Stimulated activated CD8-positive, alpha-beta memory T cell treated with anti-CD3 and anti-CD28 coated beads, Interleukin-15, amount 100 ng/mL, for 1 hour (primary cell): Measurements from ENCODE around the gene TMA7.

ENCODE experiments used
- DNase-seq: peaks from one replicate; pipeline ENCODE4 v3.0.0-alpha.2; 2020; ENCODE audit warnings: low read depth

TMA7 gene

DNA sequence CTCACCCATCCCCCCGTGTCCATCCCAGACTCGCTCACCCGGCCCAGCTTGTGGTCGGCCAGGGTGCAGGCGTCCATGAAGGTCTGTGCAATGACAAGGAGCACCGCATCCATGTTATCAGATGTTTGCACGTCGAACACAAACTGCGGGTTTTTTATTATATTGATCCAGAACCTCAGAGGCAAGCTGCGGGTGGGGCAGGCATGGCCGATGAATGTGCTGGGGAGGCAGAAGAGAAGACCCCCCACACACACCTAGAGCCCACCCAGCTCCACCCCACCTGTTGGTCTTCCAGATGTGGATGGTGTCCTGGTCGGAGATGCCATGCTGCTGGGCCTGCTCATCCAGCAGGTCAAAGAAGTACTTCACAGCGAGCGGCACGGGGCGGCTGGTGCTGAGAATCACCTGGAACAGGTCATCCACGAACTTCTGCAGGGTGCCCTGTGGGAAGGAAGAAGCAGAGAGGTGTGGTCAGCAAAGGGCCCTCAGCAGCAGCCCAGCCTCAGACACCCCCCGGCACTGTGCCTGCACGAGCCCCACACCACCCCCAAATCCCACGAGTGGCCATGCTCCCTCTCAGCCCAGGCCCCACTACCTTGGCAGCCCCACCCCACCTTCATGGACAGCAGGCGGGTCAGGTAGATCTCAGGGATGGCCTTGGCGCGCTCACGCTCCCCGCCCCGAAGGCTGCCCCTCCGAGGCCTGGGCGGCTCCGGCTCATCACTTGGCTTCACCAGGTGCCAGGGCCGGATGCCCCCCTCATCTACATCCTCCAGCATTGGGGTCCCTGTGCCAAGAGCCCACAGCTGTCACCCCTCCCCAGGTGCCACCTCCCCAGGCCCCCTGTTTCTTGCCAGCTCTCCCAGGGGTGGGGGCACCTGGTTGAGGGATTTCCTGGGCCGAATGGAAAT lies 30.5 kb upstream of the TMA7 start:
- DNase-seq, result no peak

DNA sequence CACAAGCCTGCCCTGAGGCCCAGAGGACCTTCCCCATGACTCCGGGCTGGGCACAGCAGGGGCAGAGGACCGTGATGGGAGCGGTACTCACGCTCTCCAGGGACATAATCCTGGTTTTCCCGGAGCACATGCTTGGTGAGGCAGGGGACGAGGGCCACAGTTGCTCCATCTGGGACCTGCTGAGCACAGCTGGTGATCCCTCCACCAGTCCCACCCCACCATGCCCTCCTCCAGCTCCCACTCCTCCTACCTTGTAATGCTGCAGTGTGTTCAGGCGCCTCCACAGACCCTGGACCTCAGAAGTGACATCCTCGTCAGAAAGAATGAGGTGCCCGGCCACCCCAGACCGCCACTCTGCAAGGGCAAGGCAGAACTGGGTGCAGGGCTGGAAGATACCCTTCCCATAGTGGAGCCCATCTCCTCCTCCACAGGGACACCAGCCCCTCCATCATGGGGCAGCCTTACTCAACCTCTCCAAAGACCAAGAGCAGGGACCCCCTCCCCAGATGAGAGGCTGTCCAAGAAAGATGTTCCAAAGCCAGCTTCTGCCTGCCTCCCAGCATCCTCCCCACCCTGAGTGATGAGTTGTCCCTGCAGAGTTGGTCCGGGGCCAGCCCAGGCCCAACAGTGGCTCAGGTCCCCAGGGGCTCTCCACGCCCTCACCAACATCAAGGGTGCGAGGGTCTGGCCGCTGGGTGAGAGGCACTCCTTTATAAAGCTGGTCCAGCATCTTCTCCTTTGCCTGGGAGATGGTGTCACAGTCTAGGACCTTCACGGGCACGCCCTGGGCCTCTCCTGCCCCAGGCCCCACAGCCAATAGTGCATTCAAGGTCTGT lies 29.6 kb upstream of the TMA7 start:
- no peak for DNase-seq

- no peak for DNase-seq
These were observed 28.9 kb upstream of the TMA7 start for GRCh38 chr3:48411041-48411588.

DNA sequence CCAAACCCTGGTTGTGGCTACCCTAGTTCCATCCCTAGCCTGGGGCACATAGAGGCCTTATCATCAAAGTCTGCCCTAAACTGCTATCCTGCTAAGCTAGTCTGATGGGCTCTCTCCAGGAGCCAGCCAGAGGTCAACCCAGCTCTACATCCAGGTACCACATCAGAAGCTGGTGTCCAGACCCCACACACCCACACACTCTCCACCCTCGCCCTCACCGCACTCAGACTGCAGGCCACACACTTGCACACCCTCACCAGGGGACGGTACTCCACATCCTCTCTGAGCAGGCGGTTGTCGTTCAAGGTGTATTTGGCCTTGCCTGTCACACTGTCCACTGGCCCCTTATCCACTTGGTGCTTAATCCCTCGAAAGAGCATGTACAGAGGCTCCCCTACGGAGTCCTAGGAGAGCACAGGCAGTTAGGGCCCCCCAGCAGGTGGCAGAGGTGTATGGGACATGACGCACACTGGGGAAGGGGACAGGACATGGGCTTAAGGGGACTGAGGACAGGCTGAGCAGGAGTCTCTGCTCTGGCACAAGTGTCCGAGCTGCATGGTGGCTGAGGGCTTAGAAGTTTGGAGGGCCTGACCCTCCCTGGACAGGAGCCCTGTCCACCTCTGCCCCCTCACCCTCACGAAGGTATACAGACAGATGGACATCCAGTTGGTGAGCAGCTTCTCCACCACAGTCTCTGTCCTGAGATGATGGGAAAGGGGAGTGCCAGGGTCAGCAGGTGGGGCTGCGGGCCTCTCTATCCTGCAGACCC lies 28.3 kb upstream of the TMA7 start:
- no peak for DNase-seq

GRCh38 chr3:48412375-48413001 lies 27.6 kb upstream of the TMA7 start:
- no peak for DNase-seq

GRCh38 chr3:48413086-48413485 lies 27.0 kb upstream of the TMA7 start:
- DNase-seq, result no peak

DNA sequence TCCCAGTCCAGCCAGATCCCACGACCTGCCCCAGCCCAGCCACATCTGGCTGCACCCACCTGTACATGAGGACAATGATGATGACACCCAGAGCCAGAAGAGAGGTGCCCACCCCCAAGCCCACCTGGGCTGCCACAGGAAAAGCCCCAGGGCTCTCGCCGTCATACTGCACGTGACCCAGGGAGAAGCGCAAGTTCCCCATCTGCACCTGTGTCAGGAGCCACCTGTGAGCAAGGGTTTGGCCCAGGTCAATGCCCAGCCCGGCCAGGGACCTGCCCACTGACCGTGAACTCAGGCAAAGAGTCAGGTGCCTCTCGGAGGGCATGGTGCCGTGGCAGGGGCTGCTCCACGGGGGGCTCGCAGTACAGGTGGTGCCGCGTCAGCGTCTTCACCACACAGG lies 26.4 kb upstream of the TMA7 start:
- no peak for DNase-seq

DNA sequence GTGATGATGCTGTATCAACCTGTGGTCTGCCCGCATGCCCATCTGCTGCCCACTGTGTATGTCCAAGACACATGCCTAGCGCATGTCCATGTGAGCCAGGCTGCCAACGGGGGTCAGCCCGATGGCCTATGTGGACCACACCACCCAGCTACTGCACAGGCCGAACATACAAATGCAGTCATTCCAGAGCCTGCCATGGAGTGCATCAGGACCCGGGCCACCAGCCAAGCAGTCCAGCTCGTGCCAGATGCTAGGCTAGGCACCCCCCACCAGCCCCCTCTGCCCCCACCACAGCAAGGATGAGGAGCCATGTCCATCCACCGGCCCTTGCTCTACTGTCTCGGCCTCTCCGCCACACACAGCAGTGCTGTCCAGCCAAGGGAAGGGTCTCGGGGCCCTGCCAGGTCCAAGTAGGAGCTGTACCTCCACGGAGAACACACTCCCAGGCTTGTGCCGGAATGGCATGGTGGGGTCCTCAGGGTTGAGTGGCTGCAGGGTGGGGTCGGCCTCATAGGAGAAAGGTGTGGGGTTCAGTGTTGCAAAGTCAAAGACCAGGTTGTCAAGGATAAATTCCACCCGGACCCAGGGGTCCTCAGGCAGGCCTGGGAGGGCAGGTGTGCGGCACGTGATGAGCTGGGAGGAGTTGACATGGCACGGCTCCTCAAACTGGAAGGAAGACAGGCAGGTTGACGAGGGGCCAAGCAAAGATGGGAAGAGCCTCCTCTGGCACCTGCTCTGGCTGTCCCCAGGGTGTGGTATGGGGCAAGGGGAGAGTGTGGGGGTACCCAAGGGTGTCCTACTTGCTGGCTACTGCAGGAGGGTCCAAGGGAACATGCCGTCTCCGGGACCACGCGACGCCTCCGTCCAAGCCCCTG lies 25.4 kb upstream of the TMA7 start:
- DNase-seq, result no peak

GRCh38 chr3:48415251-48415953 lies 24.7 kb upstream of the TMA7 start:
- no peak for DNase-seq

DNA sequence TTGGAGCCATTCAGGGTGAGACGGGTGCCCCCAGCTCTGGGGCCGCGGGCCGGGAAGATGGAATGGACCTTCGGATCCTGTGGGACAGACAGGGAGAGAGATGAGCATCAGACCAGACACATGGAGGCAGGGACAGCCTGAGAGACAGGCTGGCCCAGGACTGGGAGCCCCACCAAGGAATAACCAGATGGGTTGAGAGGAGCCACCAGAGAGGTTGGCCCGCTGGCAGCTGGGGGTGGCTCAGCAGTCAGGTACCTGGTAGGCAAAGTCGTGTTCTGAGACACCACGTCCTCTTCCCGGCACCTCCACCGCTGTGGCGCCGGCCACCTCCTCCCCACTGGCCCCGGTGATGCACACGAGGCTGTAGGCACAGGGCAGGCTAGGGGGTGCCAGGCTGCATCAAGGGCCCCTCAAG lies 24.0 kb upstream of the TMA7 start:
- no peak for DNase-seq

GRCh38 chr3:48416546-48416945 lies 23.5 kb upstream of the TMA7 start:
- no peak for DNase-seq

DNA sequence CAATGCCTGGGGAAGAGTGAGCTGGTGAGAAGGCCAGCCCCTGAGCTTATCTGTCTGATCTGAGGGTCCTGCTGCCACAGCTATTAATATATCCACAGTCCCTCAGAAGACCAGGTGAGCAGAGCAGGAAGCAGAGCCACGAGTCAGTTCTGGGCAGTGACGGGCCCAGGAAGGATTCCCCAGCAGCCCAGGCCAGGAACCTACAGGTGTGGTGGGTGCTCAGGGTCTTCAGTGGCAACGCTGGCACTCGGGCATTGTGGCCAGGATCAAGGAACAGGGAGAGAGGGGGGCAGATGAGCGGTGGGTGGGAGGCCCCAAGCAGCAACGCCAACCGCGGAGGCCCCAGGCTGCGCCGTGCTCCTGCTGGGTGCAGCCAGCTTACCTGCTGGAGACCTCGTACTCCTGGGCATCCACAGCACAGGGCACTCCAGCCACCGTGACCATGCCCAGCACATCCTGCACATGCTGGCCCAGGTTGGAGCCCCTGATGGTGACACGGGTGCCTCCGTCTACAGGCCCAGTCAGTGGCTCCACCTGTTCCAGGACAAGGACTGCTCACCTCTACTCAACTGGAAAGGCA lies 22.4 kb upstream of the TMA7 start:
- no peak for DNase-seq

DNA sequence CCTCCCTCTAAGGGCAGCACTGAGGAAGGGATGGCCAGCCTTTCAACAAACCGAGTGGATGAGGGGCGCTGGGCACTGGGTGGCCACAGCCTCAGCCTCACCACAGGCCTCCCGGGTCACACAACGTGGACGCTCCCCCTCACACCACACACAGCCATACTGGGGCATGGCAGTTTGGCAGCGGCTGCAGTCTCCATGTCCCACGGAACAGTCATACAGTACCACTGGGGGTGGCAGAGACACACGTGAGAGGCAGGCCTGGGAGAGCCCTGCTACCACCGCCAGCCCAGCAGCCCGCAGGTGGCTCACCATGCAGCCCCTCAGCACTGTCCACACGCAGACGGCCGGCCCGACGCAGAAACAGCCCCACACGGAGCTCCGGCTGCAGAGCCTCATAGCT lies 21.9 kb upstream of the TMA7 start:
- no peak for DNase-seq

DNA sequence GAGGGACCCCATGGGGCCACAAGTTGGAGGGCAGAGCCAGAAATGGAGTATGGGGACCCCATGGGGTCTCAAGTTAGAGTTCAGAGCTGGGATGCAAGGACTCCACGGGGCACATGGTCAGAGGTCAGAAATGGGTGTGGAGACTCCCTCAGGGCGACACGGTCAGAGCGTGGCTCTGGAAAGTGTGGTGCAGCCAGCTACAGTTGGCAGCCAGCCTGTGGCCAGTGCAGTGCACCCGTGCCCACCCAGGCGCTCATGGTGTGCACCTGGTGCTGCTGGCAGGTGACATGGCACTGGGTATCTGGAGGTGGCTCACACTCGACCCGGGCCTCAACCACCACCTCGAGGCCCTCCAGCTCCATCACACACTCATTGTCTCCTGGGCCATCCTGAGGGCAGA lies 21.4 kb upstream of the TMA7 start:
- DNase-seq, result no peak

- DNase-seq, result no peak
These were observed 20.9 kb upstream of the TMA7 start for GRCh38 chr3:48419149-48419548.

DNA sequence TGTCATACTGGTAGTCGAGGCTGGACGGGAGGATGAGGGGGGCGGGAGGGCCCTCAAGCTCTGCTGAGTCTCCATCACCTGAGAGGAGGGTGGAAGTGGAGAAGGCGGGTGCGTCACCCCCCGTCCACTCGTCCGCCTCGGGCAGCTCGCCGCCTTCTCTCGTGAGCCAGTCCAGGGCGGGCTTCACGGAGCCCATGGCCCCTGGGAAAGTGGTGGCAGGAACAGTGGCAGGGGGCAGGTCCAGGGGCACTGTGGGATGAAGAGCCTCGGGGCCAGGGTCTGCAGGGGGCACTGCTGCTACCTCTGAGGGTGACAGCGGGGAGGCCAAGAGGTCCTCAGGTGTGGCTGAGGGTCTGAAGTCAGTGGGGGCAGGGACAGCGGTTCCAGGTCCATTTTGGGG lies 20.5 kb upstream of the TMA7 start:
- no peak for DNase-seq

- no peak for DNase-seq
These were observed 19.5 kb upstream of the TMA7 start for GRCh38 chr3:48420561-48420960.

DNA sequence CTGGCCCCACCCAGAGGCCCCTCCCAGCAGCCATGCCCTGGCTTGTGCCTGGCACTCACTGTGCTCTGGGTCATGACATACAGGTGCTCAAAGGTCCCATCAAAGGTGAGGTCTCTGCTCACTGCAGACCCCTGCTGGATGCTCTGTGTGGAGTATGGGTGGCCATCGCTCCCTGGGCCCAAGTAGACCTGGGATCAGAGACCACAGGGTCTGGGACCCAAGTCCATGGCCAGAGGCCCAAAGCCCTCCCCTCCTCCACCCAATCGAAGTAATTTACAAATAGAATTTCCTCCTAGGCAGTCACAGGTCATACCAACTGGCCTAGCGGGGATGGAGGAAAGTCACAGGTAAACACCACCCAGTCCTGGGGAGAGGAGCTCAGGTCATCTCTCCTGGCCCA lies 17.8 kb upstream of the TMA7 start:
- DNase-seq, result no peak

DNA sequence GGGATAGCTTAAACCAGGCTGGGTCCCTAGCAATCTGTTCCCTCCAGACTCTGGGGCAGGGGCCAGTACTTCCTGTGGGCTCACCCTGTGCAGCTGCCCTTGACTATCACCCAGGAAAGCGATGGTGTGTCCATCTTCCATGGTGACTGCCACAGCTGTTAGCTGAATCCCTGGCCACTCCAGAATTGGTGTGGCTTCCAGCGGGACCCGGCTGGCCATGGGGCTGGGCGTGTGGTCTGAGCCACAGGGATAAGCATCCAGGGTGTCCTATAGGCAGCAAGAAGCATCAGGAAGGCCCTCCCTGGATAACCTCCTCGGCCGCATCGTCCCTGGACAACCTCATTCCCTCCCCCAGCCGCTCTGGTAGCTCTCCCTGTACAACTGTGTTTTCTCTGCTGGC lies 17.4 kb upstream of the TMA7 start:
- DNase-seq, result no peak
